Frontal cortex (tissue), 4 donors: ENCODE data around the gene LYZL6. TPM values are rescaled to one million over a fixed set of nuclear protein-coding genes. Genes with fewer than 3 reads are reported as not detected.
"Not testable (repeated sequence)": the region's sequence is repeated elsewhere in the genome, so short reads cannot be mapped to it uniquely, and the experiment has no call there.

Source experiments
- DNase-seq, 2 donors: peaks; one replicate each; pipeline ENCODE4 v3.0.0; 2012; ENCODE audit warnings: low spot score in 2 of 2
- FAIRE-seq: peaks from 2 replicates; lab custom pipeline; 2012; peaks lifted over from hg19 to GRCh38; lab: Jason Lieb, UNC
- total RNA-seq: library from RNA; depleted of rRNA; stranded (reverse); fragments of >200 nt; gene quantifications from one replicate; pipeline ENCODE4 v1.2.3, GENCODE V29; 2014
- donor health status: control.
- donor health status: control.
- donor health status: control.

Gene LYZL6
- total RNA-seq, 1 donor from 2014 or later: not detected

DNA sequence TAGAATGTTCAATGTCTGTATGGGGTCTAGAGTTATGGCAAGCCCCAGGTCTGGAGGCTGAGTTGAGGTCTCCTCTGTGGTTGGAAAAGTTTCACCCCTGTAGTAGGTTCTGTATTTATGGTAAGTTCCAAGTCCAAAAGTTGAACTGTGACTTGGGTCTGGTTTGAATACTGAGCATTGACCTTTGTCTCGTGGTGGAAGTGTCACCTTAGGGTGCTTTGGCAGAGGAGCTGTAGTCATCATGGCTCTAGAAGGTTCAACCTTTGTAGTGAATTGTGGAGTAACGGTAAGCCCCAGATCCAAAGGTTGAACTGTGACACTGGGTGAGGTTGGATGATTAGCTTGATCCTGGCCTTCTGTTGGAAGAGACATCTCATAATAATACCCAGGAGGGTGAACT lies 30.6 kb downstream of the LYZL6 start:
- no peak for FAIRE-seq

DNA sequence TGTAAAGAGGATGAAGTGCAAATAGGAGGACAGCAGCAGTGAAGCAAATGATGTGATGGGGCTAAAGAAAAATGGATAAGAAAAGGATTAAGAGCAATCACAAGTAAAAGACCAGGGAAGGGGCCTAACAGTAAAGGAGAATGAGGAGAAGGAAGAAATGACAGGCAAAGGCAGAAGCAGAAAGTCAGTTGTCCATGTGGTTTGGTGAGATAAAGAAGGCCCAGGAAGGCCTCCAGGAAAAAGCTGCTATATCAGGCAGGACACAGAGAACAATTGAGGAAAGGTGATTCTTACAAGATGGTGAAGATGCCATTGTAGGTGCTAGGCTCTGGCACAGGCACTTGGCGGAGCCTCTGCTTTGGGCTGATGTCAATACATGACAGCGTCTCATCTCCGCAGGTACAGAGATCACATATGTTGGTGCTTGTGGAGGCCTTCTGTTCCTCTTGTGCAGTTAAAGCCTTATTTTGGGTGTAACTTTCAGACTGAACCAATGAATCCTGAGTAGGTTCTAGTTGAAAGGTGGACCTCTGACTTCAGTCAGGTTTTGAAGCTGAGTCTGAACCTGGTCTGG lies 31.1 kb downstream of the LYZL6 start:
- DNase-seq: no peak
- no peak for FAIRE-seq

More for the DNA sequence above, 30.6 kb downstream of the LYZL6 start:
- DNase-seq: no peak

DNA sequence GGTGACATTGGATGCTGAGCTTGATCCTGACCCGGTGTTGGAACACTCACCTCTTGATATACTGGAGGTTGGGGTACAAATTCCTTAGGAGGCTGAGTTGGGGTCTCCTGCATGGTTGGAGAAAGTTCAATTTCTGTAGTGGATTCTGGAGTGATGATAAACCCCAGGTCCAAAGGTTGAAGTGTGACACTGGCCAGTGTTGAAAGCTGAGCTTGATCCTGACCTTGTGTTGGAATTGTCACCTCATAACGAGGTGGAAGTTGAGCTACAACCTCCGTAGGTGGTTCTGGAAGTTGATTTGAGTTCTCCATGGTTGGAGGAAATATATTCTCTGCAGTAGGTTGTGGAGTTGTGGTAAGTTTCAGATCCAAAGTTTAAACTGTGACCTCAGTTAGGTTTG lies 34.1 kb downstream of the LYZL6 start:
- FAIRE-seq (no peak), DNase-seq (no peak)

DNA sequence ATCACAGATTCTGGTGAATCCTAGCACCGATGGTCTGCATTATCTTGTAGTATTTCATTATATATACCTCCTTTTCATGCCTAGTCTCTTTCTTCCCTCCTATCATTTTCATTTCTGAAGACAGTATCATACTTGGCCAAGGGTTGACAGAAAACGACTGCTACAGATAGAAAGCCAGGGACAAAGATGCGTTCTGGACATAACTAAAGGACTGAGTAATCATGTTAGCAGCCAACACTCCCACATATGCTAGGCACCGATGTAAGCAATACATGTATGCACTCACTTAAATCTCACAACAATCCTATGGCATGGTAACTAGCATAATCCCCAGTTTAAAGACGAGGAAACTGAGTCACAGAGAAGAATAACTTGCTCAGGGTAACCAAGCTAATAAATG lies 35.8 kb downstream of the LYZL6 start:
- no peak for DNase-seq
- no peak for FAIRE-seq

DNA sequence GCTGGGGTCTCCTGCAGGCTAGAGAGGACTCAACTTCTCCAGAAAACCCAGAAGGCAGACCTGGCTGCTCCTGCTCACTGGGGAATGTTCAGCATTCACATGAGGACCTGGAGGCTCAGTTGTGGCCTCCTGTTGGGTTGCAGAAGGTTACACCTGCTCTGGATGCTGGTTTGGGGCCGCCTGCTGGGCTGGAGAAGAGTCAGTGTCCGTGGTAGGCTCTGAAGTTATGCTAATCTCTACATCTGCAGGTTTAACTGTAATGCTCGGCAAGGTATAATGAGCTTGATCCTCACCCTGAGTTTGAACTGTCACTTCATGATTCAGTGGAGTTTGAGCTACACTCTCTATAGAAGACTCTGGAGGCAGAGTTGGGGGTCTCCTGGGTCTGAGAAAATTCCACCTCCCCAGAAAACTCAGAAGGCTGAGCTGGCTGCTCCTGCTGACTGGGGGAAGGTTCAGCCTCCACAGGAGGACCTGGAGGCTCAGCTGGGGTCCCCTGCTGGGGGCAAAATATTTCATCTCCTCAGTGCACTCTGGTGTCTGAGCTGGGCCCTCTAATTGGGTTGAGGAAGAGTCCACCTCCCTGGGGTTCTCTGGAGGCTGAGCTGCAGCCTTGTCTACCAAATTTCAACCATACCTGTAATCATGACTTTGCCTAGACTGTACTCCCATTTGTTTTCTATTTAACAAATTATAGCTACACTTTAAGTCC lies 36.4 kb downstream of the LYZL6 start:
- FAIRE-seq (no peak), DNase-seq (no peak)

DNA sequence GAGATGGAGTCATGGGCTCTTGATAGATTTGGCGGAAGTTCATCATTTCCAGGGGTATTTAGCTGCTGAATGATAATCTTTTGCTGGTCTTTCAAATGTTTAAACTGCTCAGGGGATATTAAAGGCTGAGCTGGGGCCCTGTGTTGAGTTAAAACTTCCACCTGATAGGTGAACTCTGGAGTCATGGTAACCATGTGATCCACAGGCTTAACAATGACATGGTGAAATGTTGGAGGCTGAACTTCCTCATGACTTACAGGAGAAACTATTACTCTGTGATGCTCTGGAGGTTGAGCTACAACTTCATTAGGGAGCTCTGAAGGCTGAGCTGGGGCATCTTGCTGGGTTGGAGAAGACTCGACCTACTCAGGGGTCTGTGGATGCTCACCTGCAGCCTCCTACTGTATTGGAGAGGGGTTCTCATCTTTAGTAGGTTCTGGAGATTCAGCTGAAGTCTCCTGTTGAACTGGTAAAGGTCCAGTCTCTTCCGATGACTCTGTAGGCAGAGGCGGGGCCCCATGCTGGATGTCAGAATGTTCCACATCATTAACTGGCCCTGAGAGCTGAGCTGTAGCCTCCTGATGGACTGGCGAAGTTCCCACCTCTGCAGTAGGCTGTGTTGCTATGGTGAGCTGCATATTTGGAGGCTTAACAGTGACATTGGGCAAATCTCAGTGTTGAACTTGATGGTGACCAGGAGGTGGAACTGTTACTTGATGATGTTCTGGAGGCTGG lies 37.2 kb downstream of the LYZL6 start:
- no peak for DNase-seq
- no peak for FAIRE-seq

DNA sequence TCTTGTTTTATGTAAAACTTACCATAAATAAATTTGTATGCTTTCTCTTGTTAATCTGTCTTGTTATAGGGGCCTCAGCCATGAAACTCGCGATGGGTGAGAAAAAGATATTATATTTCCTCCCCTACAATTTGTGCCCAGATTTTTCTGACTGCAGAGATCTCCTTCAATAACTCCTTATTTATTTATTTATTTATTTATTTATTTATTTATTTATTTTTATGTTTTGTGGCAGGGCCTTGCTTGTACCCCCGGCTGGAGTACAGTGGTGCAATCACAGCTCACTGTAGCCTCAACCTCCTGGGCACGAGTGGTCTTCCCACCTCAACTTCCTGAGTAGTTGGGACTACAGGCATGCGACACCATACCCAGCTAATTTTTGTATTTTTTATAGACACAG lies 40.1 kb downstream of the LYZL6 start:
- no peak for DNase-seq
- no peak for FAIRE-seq

DNA sequence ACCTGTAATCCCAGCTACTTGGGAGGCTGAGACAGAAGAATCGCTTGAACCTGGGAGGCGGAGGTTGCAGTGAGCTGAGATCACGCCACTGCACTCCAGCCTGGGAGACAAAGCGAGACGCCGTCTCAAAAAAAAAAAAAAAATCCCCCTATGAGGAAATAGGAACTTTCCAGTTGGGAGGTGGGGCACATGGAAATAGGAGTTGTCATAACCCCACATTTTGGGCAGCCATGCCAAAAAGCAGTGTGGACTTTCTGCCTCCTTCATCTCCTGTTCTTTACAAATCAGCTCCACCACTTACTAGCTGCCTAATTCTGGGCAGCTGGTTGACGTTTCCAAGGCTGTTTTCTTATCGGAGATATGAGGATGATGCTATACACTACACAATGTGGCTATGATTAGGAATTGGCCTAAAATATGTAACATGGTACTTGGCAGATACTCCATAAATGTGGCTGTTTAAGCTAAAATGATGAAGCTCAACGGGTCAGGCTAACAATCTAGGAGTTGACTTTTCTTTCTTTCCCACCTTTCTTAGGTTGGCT lies 41.8 kb downstream of the LYZL6 start:
- DNase-seq: no peak
- FAIRE-seq: no peak

DNA sequence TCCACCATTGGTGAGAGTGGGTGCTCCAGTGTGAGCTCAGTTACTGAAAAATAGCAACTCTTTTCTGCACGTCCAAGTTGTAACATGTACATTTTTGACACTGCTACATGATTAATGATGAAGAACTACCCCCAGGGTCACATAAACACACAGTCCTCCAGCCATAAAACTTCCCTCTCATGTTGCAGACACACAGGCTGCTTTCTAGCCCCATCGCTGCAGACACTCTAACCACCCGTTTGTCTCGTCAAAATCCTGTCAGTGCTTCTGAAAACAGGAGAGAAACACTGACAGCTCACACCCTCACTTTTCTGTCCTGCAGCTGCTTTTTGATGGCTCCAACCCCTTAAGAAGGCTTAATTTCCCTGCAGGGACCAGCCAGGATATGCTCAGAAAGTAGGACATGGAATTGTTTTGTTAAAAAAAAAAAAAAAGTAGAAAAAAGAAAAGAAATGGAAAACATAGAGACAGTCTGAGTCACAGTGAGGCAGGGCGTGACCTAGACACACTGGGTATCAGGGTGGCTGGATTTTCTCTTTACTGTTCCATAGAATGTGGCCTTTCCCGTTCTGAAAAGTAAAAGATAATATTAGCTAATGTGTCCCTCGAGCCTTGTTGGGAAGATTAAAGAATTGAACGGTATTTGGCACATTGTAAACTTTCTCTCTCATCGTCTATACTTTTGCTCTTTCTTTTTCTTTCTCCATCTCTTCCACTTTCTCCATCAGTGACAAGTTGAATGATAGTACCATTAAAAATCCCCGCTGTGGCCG lies 42.6 kb downstream of the LYZL6 start:
- FAIRE-seq (no peak), DNase-seq (no peak)

DNA sequence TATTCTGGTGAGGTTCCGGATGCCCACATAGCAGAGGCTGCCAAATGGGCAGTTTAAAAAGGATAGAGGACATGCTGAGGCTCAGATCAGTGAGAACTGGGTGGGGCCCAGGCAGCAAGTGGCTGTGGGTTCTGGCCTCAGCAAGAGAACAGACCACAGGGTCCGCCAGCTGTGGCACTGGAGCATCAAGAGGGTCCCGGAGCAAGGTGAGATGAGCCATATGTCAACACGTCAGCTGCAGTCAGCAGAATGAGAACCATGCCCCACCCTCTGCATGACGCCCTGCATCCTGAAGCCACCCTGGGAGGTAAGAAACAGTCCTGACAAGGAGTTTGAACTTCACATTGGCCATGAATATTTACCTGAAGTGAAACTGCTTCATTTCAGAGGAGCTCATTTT lies 43.2 kb downstream of the LYZL6 start:
- DNase-seq (no peak), FAIRE-seq (no peak)

DNA sequence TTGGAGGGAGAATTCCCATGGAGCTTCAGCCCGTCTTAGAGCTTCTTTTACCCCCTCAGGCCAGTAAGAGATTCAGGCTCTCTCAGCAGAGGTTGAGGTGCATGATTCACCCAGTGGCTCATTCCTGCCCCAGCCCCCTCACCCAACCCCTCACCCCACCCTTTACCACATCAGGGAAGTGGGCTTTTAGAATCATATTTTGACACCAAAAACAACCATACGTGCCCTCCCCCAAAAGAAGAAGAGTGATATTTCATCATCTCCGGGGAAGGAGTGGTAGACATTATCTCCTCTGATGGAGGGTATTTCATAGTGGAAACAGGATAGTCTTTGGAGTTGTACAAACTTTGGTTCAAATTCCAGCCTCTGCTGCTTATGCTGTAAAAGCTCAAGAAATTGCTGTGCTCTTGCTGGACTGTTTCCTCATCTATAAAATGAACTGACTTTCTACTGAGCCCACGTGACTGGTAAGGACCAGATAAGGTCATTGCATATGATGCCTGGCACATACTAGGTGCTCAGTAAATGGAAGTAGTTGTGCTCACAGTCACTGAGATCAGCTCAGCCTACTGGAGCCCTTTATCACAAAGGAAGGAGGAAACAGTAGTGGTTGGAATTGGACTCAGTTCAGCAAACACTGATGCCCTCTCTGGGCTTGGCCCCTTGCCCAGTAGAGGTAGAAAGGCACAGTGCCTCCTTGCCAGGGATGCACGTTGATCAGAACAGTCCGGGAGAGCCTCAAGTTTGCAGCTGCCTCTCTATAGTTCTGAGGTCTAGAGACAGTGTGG lies 45.0 kb downstream of the LYZL6 start:
- FAIRE-seq (no peak), DNase-seq (no peak)

DNA sequence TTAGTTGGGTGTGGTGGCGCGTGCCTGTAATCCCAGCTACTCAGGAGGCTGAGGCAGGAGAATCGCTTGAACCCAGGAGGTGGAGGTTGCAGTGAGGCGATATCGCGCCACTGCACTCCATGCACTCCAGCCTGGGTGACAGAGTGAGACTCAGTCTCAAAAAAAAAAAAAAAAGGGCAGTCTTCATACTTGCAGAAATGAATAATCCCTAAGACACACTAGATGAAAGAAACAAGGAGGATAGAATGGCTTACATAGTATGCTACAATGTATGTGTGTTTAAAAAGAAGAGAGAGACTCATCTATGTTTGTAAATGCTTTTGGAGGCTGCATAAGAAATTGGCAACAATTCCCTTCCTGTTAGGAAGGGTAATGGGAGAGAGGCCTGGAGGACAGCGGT lies 45.7 kb downstream of the LYZL6 start:
- DNase-seq, FAIRE-seq: not testable (repeated sequence)

DNA sequence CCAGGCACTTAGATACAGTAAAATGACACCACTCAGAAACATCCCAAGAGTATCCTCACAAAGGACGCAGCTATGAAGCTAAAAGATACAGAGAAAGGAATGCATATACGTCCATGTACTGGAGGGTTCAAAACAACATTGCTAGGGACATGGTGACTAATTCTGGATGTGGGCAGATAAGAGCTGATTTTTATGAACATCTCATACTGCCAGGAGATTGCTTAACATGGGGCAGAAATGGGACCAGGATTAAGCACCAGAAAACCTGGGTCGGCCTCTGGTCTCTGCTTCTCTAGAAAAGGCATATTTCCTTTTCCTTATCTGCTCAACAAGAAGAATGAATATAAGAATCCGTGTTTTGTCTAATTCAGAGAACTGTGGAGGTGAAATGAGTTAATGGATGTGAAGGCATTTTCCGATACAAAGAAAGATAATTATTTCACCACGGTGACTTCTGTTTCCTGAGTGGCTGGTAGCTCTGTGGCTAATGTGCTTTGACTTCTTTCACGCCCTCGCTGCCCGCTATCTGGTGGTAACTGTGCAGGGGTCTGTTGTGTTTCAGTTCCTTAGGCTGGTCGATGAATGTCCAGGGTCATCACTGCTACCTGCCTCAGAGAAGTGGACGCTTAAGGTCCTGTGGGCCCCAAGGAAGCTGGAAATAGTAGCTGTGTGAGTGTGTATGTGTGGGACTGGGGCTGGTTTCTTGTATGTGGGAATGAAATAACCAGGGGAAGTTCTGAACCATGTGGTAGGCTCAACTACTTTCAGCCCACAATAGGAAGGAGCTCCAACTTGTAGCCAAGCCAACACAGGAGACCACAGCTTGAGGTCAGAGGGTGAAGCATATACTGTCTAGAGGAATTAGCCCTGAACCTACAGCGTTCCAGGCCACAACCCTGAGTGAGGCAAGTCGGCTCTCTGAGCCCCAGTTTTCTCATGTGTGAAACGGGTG lies 47.6 kb downstream of the LYZL6 start:
- FAIRE-seq (no peak), DNase-seq (no peak)

DNA sequence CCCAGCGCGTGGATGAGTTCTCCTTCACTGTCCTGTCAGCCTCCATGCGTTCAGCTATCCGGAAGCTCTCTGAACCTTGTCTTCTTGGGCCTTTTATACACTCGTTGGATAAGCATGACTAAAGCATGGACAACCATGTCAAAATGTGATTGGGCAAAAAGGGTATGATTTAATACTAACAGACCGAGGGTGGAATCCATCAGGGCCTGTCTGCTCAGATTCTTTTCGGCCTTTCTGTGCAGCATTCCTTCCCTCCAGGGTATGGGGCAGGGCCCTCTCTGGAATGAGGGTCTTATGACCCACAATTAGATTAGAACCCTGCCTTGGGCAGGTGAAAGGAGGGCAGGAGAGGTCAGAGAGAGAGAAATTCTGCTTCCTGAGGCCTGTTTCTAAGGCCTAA lies 49.3 kb downstream of the LYZL6 start:
- no peak for DNase-seq
- no peak for FAIRE-seq

DNA sequence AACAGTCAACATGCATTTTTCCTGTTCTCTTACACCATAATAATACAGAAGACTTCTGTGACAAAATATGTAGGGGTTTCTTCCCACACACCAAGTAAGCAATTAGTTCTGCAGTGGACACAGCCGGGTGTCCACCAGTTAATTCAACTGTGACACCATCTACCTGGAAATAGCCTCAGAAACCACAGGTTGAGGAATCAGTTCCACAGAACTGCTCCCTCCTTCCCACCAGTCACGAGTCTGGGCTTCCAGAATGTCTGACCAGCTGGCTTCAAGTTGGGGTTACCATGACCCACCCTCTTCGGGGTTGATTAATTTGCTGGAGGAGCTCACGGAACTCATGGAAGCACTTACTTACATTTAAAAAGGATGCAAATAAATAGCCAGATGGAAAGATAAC lies 49.8 kb downstream of the LYZL6 start:
- DNase-seq (no peak), FAIRE-seq (no peak)

DNA sequence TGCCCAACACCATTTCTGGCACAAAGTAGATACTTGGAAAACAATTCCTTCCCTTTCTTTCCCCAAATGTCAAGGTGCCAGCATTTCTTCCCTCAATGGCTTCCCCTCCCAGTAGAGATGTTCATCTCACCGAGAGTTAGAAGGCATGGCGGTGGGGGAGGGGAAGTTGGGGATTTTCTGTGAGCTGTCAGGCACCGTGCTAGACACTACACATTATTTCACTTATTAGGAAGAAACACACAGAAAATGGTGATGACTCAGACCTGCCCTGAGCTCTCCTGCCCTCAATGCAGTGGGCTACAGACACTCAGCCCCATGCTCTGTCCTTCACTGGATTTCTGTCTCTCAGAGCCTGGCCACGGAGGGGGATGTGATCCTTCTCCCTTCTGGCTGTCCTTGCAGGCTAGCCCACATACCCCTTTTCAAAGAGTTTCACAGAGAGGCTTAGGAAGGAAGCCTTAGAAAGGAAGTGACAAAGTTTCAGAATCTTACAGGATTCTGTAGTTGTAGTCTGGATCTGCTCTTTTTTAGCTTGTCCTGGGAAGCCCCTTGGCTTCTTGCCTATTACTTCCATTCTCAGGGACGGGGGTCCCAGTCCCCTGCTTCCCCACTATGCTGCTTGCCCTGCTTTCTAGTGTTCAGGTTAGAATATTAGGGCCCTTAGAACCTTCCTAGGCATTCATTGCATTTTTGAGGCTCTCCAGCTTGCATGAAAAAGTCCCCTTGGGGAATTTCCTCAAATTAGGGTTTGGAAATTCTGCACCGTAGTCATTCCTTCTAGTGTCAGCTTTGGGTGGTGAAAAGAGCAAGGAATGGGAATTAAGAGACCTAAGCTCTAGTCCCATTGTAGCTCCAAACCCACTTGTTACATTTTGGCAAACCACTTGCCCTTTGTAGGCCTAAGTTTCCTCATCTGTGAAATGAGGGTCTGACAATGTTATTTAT lies 51.1 kb downstream of the LYZL6 start:
- FAIRE-seq (no peak), DNase-seq (no peak)

DNA sequence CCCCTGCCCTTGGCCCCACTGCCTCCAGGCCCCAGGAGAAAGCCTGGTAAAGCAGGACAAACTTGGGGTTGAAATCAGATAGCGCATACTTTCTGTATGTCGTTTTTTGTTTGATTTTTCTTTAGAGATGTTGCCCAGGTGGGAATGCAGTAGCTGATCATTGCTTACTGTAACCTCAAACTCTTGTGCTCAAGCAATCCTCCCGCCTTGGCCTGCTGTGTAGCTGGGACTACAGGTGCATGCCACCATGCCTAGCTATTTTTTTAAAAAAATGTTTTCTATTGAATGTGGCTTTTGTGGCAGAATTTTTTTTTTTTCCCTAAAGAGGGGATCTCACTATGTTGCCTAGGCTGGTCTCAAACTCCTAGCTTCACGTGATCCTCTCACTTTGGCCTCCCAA lies 52.2 kb downstream of the LYZL6 start:
- no peak for FAIRE-seq

More for the DNA sequence above, 52.2 kb downstream of the LYZL6 start:
- no peak for DNase-seq
